Mononuclear cell (primary cell): ENCODE results near the gene MACO1. TPM values are rescaled to one million over a fixed set of nuclear protein-coding genes. Genes with fewer than 3 reads are reported as not detected.

Source experiments
- H3K27me3 ChIP-seq: 2 replicates; pipeline ENCODE4 v1.6.0; 2011; ENCODE audit warnings: low read length, control low read depth; ENCODE audit not compliant: insufficient read depth
- H3K4me1 ChIP-seq: 2 replicates; pipeline ENCODE4 v1.5.1; 2011; ENCODE audit warnings: mild to moderate bottlenecking, low read length, control low read depth; ENCODE audit not compliant: insufficient read depth
- H3K4me3 ChIP-seq: 2 replicates; pipeline ENCODE4 v1.5.1; 2011; ENCODE audit warnings: mild to moderate bottlenecking, low read length, moderate library complexity
- H3K9me3 ChIP-seq: 2 replicates; pipeline ENCODE4 v1.5.1; 2011; ENCODE audit warnings: low read depth, mild to moderate bottlenecking, control low read depth, low read length
- total RNA-seq: library from RNA; depleted of rRNA; stranded (reverse); fragments of >200 nt; gene quantifications from one replicate; pipeline ENCODE4 v1.2.3, GENCODE V29; 2012

The MACO1 gene
- total RNA-seq, 1 donor = 23.6 TPM

- Histone ChIP-seq H3K9me3 (no peaks in the 10 kb centered on the region), H3K4me1 (no peaks in the 10 kb centered on the region), H3K27me3 (no peaks in the 10 kb centered on the region), H3K4me3 (no peak overlapping the region)
These were observed 84.3 kb downstream of the MACO1 start for GRCh38 chr1:25515033-25515432.

DNA sequence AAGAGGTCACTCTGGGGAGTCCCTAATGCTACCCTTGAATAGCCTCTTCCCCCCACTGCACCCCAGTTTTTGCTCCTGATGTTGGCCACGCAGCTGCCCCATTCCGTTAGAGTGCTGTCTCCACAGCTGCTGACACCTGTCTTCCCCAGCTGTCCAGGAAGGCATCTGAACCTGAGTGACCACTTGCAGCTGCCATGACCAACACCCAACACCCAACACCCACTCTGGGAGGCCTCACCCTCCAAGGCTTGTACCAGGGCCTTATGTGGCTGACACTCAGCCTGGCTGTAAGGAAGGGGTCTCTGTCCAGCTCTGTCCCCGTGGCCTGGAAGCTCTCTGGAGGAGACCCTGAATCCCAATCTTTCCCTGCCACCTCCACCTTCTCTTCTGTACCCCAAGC, 86.0 kb downstream of the MACO1 start:
- H3K27me3 ChIP-seq = no peaks in the 10 kb centered on the region
- no peak overlapping the region for H3K4me3 ChIP-seq
- H3K4me1 ChIP-seq = peaks cover 4% of the 10 kb centered on the region
- no peaks in the 10 kb centered on the region for H3K9me3 ChIP-seq

GRCh38 chr1:25517476-25518394, 87.0 kb downstream of the MACO1 start:
- Histone ChIP-seq H3K4me3 (no peak overlapping the region), H3K9me3 (no peaks in the 10 kb centered on the region), H3K27me3 (no peaks in the 10 kb centered on the region), H3K4me1 (peaks cover 4% of the 10 kb centered on the region)

DNA sequence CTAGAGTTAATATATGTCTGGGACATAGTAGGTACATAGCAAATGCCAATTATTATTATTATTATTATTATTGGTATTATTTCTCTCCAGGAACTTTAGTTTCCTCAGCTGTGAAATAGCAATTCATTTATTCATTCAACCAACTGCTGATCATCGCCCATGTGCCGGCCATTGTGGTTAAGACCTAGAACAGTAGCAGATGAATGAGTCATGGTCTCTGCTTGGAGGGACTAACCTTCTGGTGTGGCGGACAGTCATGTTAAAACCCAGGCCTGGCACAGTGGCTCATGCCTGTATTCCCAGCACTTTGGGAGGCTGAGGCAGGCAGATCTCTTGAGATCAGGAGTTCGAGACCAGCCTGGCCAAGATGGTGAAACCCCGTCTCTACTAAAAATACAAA, 88.9 kb downstream of the MACO1 start:
- Histone ChIP-seq H3K4me3 (no peak overlapping the region), H3K27me3 (no peaks in the 10 kb centered on the region), H3K4me1 (peaks cover 4% of the 10 kb centered on the region), H3K9me3 (no peaks in the 10 kb centered on the region)

GRCh38 chr1:25520446-25521061, 89.9 kb downstream of the MACO1 start:
- Histone ChIP-seq H3K27me3 (no peaks in the 10 kb centered on the region), H3K9me3 (no peaks in the 10 kb centered on the region), H3K4me3 (no peak overlapping the region), H3K4me1 (peaks cover 4% of the 10 kb centered on the region)

DNA sequence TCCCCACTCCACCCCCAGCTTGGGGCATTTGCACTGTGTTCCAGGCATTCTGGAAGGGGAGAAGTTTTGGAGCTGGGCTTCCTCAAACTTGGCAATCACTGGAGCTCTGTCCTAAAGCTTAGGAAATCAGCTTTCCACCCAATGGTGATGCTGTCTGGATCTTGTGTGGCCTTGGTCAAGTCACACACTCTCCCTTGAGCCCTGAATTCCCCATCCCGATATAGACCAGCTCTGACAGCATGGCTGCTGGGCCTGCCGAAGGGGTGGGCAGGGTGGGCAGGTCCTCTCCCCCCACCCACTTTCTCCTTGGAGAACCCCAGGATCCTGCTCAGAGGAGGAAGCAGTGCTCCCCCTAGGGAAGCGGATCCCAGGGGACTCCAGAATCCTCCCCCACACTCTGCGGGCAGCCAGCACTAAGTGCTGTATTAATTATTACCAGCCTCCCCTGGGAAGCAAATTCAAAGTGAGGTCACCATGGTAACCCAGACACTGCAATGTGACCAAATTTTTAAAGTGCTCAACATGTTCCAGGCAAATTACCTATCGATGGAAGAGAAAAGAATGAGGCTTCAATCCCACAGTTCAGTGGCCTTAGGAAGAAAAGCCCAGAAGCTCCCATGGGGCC, 91.4 kb downstream of the MACO1 start:
- H3K4me3 ChIP-seq = no peak overlapping the region
- peaks cover 4% of the 10 kb centered on the region for H3K4me1 ChIP-seq
- no peaks in the 10 kb centered on the region for H3K27me3 ChIP-seq
- no peaks in the 10 kb centered on the region for H3K9me3 ChIP-seq

DNA sequence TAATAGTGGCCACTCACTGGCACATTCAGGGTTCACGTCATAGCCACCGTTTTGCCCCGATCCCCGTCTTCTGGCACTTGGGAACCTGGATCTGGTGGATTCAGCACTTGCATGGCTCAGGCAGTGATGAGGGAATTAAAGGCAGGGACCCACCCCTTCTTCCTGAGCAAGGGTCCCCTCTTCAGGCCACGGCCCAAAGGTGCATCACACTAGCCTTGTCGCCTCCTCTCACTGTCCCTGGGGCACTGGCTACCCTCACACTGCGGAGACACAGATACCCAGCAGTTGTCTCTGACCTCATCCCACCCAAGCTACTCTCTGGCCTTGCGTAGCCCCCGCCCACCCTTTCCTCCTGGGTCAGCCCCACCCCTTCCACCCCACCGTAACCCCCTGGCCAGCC, 92.8 kb downstream of the MACO1 start:
- no peaks in the 10 kb centered on the region for H3K27me3 ChIP-seq
- no peak overlapping the region for H3K4me3 ChIP-seq
- H3K4me1 ChIP-seq = peaks cover 4% of the 10 kb centered on the region
- no peaks in the 10 kb centered on the region for H3K9me3 ChIP-seq

- peaks cover 4% of the 10 kb centered on the region for H3K4me1 ChIP-seq
- H3K9me3 ChIP-seq = no peaks in the 10 kb centered on the region
- no peaks in the 10 kb centered on the region for H3K27me3 ChIP-seq
- no peak overlapping the region for H3K4me3 ChIP-seq
These were observed 94.1 kb downstream of the MACO1 start for GRCh38 chr1:25524568-25525360.

DNA sequence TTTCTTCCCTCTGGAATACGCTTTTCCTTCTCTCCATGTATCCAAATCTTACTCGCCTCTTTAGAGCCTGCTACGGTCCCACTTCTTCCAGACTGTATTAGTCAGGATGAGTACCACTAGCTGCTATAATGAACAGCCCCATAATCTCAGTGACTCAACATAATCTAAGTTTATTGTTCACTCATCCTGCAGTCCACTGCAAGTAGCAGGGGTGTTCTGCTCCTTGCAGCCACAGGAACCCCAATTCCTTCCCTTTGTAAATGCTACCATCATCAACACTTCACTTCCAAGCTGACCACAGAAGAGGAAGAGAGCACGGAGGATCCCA, 94.6 kb downstream of the MACO1 start:
- H3K27me3 ChIP-seq = no peaks in the 10 kb centered on the region
- H3K4me3 ChIP-seq = no peak overlapping the region
- H3K9me3 ChIP-seq = no peaks in the 10 kb centered on the region
- H3K4me1 ChIP-seq = peaks cover 4% of the 10 kb centered on the region

DNA sequence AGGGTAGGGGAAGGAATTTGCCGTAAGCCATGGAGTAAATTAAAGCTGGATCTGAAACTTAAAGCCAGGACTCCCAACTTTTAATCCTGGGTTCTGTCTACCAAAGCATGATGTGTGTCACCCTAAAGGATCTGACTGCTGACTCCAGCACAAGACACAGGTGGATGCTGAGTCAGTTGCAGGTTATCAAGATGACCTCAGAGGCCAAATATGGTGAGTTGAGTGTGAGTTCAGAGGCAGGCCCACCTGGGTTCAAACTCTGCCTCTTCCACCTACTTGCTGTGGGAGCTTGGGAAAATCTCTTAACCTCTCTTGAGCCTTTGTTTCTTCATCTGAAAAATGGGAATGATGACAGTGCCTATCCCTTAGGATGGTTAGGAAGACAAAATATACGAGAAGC, 96.1 kb downstream of the MACO1 start:
- no peak overlapping the region for H3K4me3 ChIP-seq
- H3K9me3 ChIP-seq = no peaks in the 10 kb centered on the region
- H3K27me3 ChIP-seq = no peaks in the 10 kb centered on the region
- no peaks in the 10 kb centered on the region for H3K4me1 ChIP-seq

DNA sequence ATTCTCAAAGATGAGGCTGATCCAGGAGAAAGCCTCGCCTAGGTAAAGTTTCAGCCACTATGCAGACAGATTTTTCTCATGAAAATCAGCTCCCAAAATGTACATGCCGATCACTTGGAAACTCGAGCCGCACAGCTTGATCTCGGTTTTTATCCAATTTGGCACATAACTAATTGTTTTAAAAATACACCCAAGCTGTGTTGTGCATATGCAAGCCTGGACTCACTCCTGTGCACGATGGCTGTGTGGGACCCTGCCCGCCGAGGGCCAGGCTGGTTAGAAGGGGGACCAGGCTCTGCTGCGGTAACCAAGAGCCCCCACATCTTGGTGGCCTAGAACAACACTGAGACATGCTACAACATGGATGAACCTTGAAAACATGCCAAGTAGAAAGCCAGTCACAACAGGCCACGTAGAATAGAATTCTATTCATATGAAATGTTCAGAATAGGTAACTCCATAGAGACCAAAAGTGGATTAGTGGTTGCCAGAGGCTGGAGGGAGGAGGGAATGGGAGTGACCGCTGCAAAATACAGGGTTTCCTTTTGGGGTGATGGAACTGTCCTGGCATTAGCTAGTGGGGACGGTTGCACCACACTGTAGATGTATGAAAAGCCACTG, 96.6 kb downstream of the MACO1 start:
- H3K4me3 ChIP-seq = no peak overlapping the region
- H3K4me1 ChIP-seq = no peaks in the 10 kb centered on the region
- no peaks in the 10 kb centered on the region for H3K27me3 ChIP-seq
- H3K9me3 ChIP-seq = no peaks in the 10 kb centered on the region

- Histone ChIP-seq H3K9me3 (no peaks in the 10 kb centered on the region), H3K27me3 (no peaks in the 10 kb centered on the region), H3K4me1 (no peaks in the 10 kb centered on the region), H3K4me3 (no peak overlapping the region)
These were observed 97.4 kb downstream of the MACO1 start for GRCh38 chr1:25527946-25528595.

DNA sequence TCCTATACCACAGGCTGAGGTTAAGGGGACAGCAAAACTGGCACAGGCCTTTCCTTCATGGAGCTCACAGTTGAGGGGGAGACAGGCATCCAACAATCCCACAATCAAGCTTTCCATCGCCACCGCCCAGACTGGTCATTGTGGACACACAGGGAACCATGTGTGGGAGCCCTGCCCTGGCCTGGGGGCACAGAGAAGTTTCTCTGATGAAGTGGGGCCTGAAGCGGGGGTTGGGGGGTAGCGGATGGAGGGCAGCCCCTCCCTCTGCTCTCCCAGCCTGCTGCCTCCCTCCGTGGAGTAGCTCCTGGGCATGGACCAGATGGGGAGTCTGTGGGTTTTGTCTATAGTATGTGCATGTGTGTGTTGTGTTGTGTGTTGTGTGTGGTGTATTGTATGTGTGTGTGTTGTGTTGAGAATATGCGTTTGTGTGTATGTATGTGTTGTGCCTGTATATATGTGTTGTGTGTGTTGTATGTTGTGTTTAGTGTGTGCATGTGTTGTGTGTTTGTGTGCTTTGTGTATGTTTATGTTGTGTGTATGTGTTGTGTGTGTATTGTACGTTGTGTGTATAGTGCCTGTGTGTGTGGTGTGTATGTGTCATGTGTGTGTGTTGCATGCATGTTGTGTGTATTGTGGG, 98.3 kb downstream of the MACO1 start:
- no peaks in the 10 kb centered on the region for H3K27me3 ChIP-seq
- no peaks in the 10 kb centered on the region for H3K4me1 ChIP-seq
- H3K9me3 ChIP-seq = no peaks in the 10 kb centered on the region
- H3K4me3 ChIP-seq = no peak overlapping the region
